Activated naive CD4-positive, alpha-beta T cell treated with anti-CD3 and anti-CD28 coated beads, Interleukin-2, amount 10 ng/mL, durations not matched to agents 7 days and 5 days (primary cell): ENCODE data around the gene FGD5.

ENCODE experiments used
- CTCF ChIA-PET: fragments of 350-600 bp; sonication (Branson Sonifier 250); formaldehyde crosslinking; loops from one replicate; lab custom pipeline; 2021; ENCODE audit warnings: antibody characterized with exemption; lab: Charles Lee
- DNase-seq: peaks from one replicate; pipeline ENCODE4 v3.0.0-alpha.2; 2020
- H3K27ac Mint-ChIP-seq: one replicate; pipeline ENCODE4 v1.8.0; 2021; ENCODE audit warnings: mild to moderate bottlenecking, moderate library complexity, mixed read lengths
- H3K27me3 Mint-ChIP-seq: one replicate; pipeline ENCODE4 v1.8.0; 2021; ENCODE audit warnings: mild to moderate bottlenecking, mixed read lengths
- H3K36me3 Mint-ChIP-seq: one replicate; pipeline ENCODE4 v1.8.0; 2021; ENCODE audit warnings: mixed read lengths
- H3K4me1 Mint-ChIP-seq: one replicate; pipeline ENCODE4 v1.8.0; 2021; ENCODE audit warnings: mixed read lengths
- H3K4me3 Mint-ChIP-seq: one replicate; pipeline ENCODE4 v1.8.0; 2021; ENCODE audit warnings: mild to moderate bottlenecking, moderate library complexity, mixed read lengths
- H3K9me3 Mint-ChIP-seq: one replicate; pipeline ENCODE4 v1.8.0; 2021; ENCODE audit warnings: mixed read lengths

The FGD5 gene

DNA sequence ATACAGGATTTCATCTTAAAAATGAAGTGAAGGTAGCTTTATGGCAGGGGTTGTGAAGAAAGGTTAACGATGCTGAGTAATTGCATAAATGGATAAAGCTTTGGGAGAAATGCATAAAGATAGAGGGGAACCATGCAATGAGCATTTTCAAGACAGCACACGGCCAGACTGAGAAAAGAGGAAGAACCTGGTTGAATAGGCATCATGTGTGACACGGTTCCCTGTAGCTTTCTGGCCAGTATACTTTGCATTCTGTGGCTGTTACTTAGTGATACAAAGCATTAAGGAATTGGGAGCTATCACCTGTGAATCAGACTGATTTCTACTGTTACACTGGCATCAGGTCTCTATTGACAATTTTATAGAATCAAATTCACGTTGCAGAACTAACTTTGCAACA is 161.9 kb downstream of the FGD5 start:
- no peak overlapping the region for H3K4me3 Mint-ChIP-seq
- peaks cover 2% of the 10 kb centered on the region for H3K9me3 Mint-ChIP-seq
- CTCF ChIA-PET = no interaction called here
- no peaks in the 10 kb centered on the region for H3K27me3 Mint-ChIP-seq
- H3K27ac Mint-ChIP-seq = no peak overlapping the region
- peaks cover 10% of the 10 kb centered on the region for H3K4me1 Mint-ChIP-seq
- peaks cover 38% of the 10 kb centered on the region for H3K36me3 Mint-ChIP-seq
- no peak for DNase-seq
